Spleen (tissue), 11 donors: ENCODE results near the gene CNNM2. TPM values are rescaled to one million over a fixed set of nuclear protein-coding genes. Genes with fewer than 3 reads are reported as not detected.

Experiments used
- DNase-seq: peaks from one replicate; pipeline ENCODE4 v3.0.0-alpha.2; 2020
- H3K27ac ChIP-seq, 8 donors: fragments of 200-600 bp; sonication (generic) in 7 of 8; 1 replicate in 4 of 8; 2 replicates in 4 of 8; pipeline versions ENCODE4 v1.5.0 to v1.8.0; 2016 to 2021; ENCODE audit warnings: inconsistent platforms in 4 of 8, mild to moderate bottlenecking in 4 of 8, moderate library complexity in 1 of 8
- H3K27me3 ChIP-seq, 7 donors: fragments of 200-600 bp; sonication (generic) in 6 of 7; replicated peaks in 1 of 7; 1 replicate in 4 of 7; 2 replicates in 3 of 7; pipeline versions ENCODE4 v1.5.0 to v1.8.0; 2016 to 2021; ENCODE audit warnings: inconsistent platforms in 3 of 7, mild to moderate bottlenecking in 1 of 7
- H3K36me3 ChIP-seq, 6 donors: fragments of 200-600 bp; sonication (generic) in 5 of 6; 1 replicate in 4 of 6; 2 replicates in 2 of 6; pipeline versions ENCODE4 v1.5.0 to v1.8.0; 2016 to 2021; ENCODE audit warnings: inconsistent platforms in 2 of 6
- H3K4me1 ChIP-seq, 6 donors: fragments of 200-600 bp; sonication (generic) in 5 of 6; 1 replicate in 3 of 6; 2 replicates in 3 of 6; pipeline versions ENCODE4 v1.5.0 to v1.8.0; 2016 to 2021; ENCODE audit warnings: inconsistent platforms in 3 of 6
- H3K4me3 ChIP-seq, 8 donors: fragments of 200-600 bp; sonication (generic) in 7 of 8; 1 replicate in 4 of 8; 2 replicates in 4 of 8; pipeline versions ENCODE4 v1.5.0 to v1.8.0; 2016 to 2021; ENCODE audit warnings: inconsistent platforms in 4 of 8, mild to moderate bottlenecking in 4 of 8, moderate library complexity in 2 of 8
- H3K9me3 ChIP-seq, 8 donors: fragments of 200-600 bp; sonication (generic) in 7 of 8; 1 replicate in 4 of 8; 2 replicates in 4 of 8; pipeline versions ENCODE4 v1.5.0 to v1.8.0; 2016 to 2021; ENCODE audit warnings: inconsistent platforms in 4 of 8
- POLR2A ChIP-seq, 3 donors: fragments of 450-650 bp; IDR thresholded peaks; one replicate each; pipeline ENCODE4 v1.5.1; 2017; ENCODE audit warnings: antibody characterized with exemption in 3 of 3, mild to moderate bottlenecking in 1 of 3
- POLR2AphosphoS5 ChIP-seq, 3 donors: sonication (generic); formaldehyde crosslinking; IDR thresholded peaks; one replicate each; pipeline ENCODE4 v1.5.1; 2017; ENCODE audit warnings: antibody characterized with exemption in 3 of 3
- WGBS, 5 donors: extraction: QIAGEN DNeasy Blood & Tissue Kit in 3 of 5; methylation state at CpG; one replicate each; pipeline versions ENCODE4 v1.1.5 to v1.1.7; 2013 to 2018; 5-methylcytosine and 5-hydroxymethylcytosine counted together
- intact Hi-C: fragments of 100-400 bp; cut with DNase I; formaldehyde crosslinking; loops from one replicate; pipeline ENCODE4 v1.15.0; 2023; ENCODE audit warnings: low total_unique reads
- polyA plus RNA-seq, 3 donors: library from polyadenylated mRNA; stranded (reverse); fragments of 200-250 nt; gene quantifications; one replicate each; pipeline ENCODE4 v1.2.1, GENCODE V29; 2013
- total RNA-seq, 7 donors: library from RNA; depleted of rRNA in 3 of 7; stranded (reverse); fragments of >200 nt in 3 of 7; fragmentation: NEBNext Ultra II Directional in 4 of 7; extraction: Animal tissue kit (Norgen Biotek cat#: 25700) in 4 of 7; gene quantifications; one replicate each; pipeline versions ENCODE4 v1.1.0 to v1.2.1, GENCODE V29; 2016 to 2021
- TF ChIP-seq, protein P1 (sequence below), 11 experiments: fragments of 200-600 bp in 7 of 11; fragments of 450-650 bp in 4 of 11; sonication (generic) in 4 of 11; IDR thresholded peaks in 8 of 11; conservative IDR thresholded peaks in 3 of 11; 1 replicate in 7 of 11; 2 replicates in 4 of 11; pipeline versions ENCODE4 v1.4.0 to v1.8.0; 2016 to 2021; ENCODE audit warnings: antibody characterized with exemption in 11 of 11, inconsistent platforms in 4 of 11, mild to moderate bottlenecking in 1 of 11
- donor health status: healthy with polysubstance abuse.
- donor health status: DM: no; HTN: no; CAD: no; lungs with moderate emphysema.
- donor health status: DM: no; HTN: no; CAD: no.
- donor health status: Bipolar disorder and iron deficiency.
- donor health status: healthy.
- donor health status: DM: no; HTN: no; CAD: no.
- donor health status: DM: yes; HTN: yes; CAD: no.

CNNM2 gene
- total and polyA plus RNA-seq, 10 donors: 0.65 to 9.9 (median 7.5) TPM

DNA sequence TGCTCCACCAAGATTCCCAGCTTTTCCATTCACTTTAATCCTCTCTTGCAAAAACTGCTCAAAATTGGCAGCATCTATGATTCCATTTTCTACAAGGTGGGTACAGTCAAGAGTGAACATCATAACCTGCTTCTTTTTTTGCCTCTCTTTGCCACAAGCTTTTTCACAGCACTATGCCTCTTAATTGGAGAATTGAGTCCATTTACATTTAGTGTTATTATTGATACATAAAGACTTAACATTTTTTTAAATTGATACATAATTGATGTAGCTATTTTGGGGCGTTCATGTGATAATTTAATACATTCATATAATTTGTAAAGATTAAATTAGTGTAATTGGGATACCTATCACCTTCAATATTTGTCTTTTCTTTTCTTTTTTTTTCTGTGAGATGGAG lies 30.0 kb upstream of the CNNM2 start:
- no peak for DNase-seq
- Histone ChIP-seq H3K4me3 (no peak overlapping the region), H3K27ac (no peak overlapping the region), H3K36me3 (peaks cover 0 to 35% (median 0%) of the 10 kb centered on the region in 6 donors), H3K27me3 (no peaks in the 10 kb centered on the region), H3K4me1 (no peaks in the 10 kb centered on the region), H3K9me3 (no peaks in the 10 kb centered on the region)
- TF ChIP-seq, protein P1, sequence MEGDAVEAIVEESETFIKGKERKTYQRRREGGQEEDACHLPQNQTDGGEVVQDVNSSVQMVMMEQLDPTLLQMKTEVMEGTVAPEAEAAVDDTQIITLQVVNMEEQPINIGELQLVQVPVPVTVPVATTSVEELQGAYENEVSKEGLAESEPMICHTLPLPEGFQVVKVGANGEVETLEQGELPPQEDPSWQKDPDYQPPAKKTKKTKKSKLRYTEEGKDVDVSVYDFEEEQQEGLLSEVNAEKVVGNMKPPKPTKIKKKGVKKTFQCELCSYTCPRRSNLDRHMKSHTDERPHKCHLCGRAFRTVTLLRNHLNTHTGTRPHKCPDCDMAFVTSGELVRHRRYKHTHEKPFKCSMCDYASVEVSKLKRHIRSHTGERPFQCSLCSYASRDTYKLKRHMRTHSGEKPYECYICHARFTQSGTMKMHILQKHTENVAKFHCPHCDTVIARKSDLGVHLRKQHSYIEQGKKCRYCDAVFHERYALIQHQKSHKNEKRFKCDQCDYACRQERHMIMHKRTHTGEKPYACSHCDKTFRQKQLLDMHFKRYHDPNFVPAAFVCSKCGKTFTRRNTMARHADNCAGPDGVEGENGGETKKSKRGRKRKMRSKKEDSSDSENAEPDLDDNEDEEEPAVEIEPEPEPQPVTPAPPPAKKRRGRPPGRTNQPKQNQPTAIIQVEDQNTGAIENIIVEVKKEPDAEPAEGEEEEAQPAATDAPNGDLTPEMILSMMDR (IDR thresholded peaks at IDR 0.05 in 8 of 11, conservative IDR thresholded peaks at IDR 0.05 in 3 of 11): no peak
- TF ChIP-seq POLR2AphosphoS5 (IDR thresholded peaks at IDR 0.05): no peak
- TF ChIP-seq POLR2A (IDR thresholded peaks at IDR 0.05): no peak
- intact Hi-C loops: no loop called here
- 80 to 97% (median 90%) methylated on average over 1 of the region's 1 CpG for WGBS, 5 donors

DNA sequence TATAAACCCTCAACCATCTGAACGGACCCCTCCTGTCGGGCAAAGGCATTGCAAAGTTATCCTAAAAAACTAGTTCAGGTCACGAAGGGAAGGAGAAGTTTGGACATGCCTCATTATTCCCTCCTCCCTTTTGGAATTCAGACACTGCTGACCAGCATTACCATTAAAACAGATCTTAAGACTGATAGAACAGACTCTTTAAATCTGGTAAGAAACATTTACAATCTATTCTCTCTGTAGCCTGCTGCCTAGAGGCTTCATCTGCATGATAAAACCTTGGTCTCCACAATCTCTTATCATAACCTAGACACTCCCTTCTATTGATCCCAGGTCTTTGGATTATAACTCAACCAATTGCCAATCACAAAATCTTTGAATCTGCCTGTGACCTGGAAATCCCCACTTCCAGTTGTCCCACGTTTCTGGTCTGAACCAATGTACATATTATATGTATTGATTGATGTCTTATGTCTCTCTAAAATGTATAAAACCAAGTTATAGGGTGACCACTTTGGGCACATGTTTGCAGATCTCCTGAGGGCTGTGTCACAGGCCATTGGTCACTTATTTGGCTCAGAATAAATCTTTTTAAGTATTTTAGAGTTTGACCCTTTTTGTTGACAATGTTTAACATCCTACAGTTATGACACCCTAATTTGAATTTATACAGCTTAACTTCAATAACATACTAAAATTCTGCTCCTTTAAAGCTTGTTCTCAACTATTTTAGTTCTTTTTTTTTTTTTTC lies 23.5 kb upstream of the CNNM2 start:
- no peak for DNase-seq
- intact Hi-C loops: no loop called here
- WGBS, 5 donors: 81 to 92% (median 88%) methylated on average over 4 of the region's 4 CpGs
- no peaks in the 10 kb centered on the region for H3K9me3 ChIP-seq
- no peak overlapping the region for H3K27ac ChIP-seq
- TF ChIP-seq, protein P1 (IDR thresholded peaks at IDR 0.05 in 8 of 11, conservative IDR thresholded peaks at IDR 0.05 in 3 of 11): no peak
- TF ChIP-seq POLR2AphosphoS5 (IDR thresholded peaks at IDR 0.05) (no peak), POLR2A (IDR thresholded peaks at IDR 0.05) (no peak)
- H3K36me3 ChIP-seq: peaks cover 0 to 53% (median 0%) of the 10 kb centered on the region in 6 donors
- no peak overlapping the region for H3K4me3 ChIP-seq
- H3K4me1 ChIP-seq: peaks cover 0 to 13% (median 0%) of the 10 kb centered on the region in 6 donors
- no peaks in the 10 kb centered on the region for H3K27me3 ChIP-seq

DNA sequence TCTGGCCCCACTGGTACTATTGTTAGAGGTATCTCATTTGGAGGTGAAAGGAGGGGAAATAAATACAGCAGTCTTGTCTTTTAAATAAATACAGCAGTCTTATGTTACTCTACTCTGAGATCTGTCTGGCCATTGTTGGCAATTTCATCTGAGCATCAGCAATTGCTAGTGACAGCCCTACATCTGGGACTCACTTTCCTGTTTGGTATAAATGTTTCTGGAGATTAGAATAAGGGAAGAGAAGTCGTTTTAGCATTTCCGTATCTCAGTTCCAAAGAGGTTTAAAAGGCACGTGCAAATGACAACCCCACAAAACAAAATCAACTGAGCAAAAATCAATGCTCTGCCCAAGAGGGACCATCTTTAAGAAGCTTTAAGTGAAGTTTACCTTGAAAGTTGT lies 18.1 kb upstream of the CNNM2 start:
- no peak overlapping the region for H3K27ac ChIP-seq
- WGBS, 5 donors: 35 to 64% (median 44%) methylated on average over 3 of the region's 3 CpGs
- no peak overlapping the region for H3K4me3 ChIP-seq
- TF ChIP-seq POLR2AphosphoS5 (IDR thresholded peaks at IDR 0.05): no peak
- no peak for TF ChIP-seq POLR2A (IDR thresholded peaks at IDR 0.05)
- TF ChIP-seq, protein P1 (IDR thresholded peaks at IDR 0.05 in 8 of 11, conservative IDR thresholded peaks at IDR 0.05 in 3 of 11): no peak
- intact Hi-C loops: loop anchor here (2.0 to 5.0 kb wide), 2 partner anchors 65 to 168 kb away; no protein-coding TSS in a partner anchor
- H3K27me3 ChIP-seq: no peaks in the 10 kb centered on the region
- peaks cover 0 to 13% (median 0%) of the 10 kb centered on the region in 6 donors for H3K4me1 ChIP-seq
- H3K36me3 ChIP-seq: peaks cover 0 to 17% (median 0%) of the 10 kb centered on the region in 6 donors
- no peak for DNase-seq
- no peaks in the 10 kb centered on the region for H3K9me3 ChIP-seq

DNA sequence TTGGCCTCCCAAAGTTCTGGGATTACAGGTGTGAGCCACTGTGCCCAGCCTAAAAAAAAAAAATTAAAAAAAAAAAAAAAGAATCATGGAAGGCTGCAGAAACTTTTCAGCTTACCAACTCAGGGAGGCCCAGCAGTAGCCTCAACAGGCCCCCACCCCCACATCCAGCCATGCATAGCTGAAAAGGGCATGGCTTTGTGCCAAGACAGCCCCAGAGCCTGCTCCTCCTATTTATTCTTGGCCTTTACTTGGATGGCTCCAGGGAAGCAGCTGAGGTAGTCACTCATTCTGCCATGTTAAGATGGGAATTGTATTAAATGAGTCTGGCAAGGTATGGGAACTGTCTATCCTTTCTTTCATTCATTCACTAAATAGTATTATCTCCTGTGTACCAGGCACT lies 13.7 kb upstream of the CNNM2 start:
- no peaks in the 10 kb centered on the region for H3K27me3 ChIP-seq
- intact Hi-C loops: loop anchor here (5.0 kb wide), 1 partner anchor 172 kb away; no protein-coding TSS in a partner anchor
- TF ChIP-seq POLR2A (IDR thresholded peaks at IDR 0.05): no peak
- TF ChIP-seq, protein P1 (IDR thresholded peaks at IDR 0.05 in 8 of 11, conservative IDR thresholded peaks at IDR 0.05 in 3 of 11): no peak
- TF ChIP-seq POLR2AphosphoS5 (IDR thresholded peaks at IDR 0.05): no peak
- H3K4me3 ChIP-seq: no peak overlapping the region
- no peaks in the 10 kb centered on the region for H3K9me3 ChIP-seq
- no peaks in the 10 kb centered on the region for H3K4me1 ChIP-seq
- peaks cover 0 to 8% (median 0%) of the 10 kb centered on the region in 6 donors for H3K36me3 ChIP-seq
- no peak overlapping the region for H3K27ac ChIP-seq
- no peak for DNase-seq
